T follicular helper cell (primary cell): ENCODE results near the gene CPNE4.
"Not testable (repeated sequence)": the region's sequence is repeated elsewhere in the genome, so short reads cannot be mapped to it uniquely, and the experiment has no call there.

Source experiments
- DNase-seq: peaks from one replicate; pipeline ENCODE4 v3.0.0-alpha.2; 2020; ENCODE audit warnings: low read depth

Gene CPNE4

GRCh38 chr3:132016061-132017041, 18.5 kb downstream of the CPNE4 start:
- no peak for DNase-seq

GRCh38 chr3:132014105-132014504, 20.7 kb downstream of the CPNE4 start:
- DNase-seq = no peak

GRCh38 chr3:132009241-132009640, 25.6 kb downstream of the CPNE4 start:
- no peak for DNase-seq

- no peak for DNase-seq
These were observed 26.0 kb downstream of the CPNE4 start for GRCh38 chr3:132008837-132009236.

DNA sequence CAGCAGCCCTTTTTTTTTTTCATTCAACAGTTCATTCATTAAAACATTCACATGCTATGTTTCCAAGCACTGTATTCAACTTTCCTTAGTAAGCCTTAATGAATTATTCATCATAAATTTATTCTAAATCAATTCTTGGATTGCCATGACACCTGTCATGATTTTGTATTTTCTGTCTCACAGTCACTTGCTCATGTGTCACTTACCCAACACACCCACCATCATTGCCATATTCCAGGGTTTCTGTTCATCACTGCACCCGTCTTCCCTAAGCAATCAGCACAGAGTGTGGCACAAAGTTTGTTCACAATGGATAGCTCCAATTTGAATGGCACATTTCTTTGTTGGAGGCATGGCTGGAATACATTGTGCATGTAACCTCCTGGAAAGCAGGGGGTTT, 27.2 kb downstream of the CPNE4 start:
- no peak for DNase-seq

- no peak for DNase-seq
These were observed 28.1 kb downstream of the CPNE4 start for GRCh38 chr3:132006605-132007204.

- no peak for DNase-seq
These were observed 30.2 kb downstream of the CPNE4 start for GRCh38 chr3:132004571-132004970.

DNA sequence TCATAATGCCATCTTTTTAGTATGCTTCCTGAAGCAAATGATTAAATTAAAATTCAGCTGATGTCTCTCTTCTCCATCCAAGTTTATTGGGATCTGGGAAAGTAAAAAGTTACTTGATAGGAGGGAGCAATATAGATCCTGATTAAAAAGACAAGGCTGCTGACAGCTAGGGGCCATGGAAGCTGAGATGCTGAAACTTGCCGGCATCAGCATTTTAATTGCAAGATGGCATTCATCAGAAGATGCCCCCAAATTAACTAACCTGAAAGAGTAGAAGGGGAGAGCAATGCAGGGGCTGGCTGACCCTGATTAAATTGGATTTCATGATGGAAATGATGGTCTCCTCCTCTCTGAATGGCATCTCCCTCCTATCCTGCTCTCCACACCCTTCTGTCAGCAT, 31.1 kb downstream of the CPNE4 start:
- DNase-seq = no peak

DNA sequence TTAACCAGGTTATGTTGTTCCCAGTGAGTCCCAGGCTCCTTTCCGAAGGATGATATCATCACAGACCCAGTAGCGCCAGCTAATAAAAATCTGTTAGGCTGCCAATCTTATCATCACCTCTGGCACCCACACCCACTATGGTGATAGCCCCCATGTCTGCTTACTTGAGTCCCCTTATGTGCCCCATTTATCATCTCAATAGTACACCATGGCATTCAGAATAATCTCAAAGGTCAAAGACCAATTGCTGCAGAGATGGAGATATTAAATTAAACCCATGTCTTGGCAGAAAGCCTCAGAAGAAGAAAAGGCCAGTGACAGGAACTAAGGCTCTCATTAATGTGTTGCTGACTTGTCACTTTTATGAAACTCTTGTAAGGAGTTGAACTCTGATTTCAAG, 32.8 kb downstream of the CPNE4 start:
- no peak for DNase-seq

DNA sequence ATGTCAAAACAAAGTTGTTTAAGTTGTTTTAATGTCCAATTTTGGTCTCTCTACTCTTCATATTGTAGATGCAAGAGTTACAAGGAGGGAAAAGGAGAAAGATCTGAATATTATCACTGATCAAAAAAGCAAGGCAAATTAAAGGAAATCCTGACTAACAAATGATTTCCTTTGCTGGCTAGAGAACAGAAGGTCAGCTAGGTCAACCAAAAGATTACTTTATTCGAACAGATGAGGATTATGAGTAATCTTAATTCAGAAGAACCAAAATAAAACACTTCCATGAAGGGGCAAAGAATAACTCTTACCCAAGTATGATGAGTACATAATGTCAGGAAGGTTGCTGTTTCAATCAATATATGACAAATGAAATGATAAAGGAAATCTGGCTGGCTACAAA, 33.8 kb downstream of the CPNE4 start:
- no peak for DNase-seq

GRCh38 chr3:131998027-131998426, 36.8 kb downstream of the CPNE4 start:
- no peak for DNase-seq

GRCh38 chr3:131995891-131996290, 38.9 kb downstream of the CPNE4 start:
- DNase-seq = no peak

- DNase-seq = no peak
These were observed 45.5 kb downstream of the CPNE4 start for GRCh38 chr3:131989318-131989717.

DNA sequence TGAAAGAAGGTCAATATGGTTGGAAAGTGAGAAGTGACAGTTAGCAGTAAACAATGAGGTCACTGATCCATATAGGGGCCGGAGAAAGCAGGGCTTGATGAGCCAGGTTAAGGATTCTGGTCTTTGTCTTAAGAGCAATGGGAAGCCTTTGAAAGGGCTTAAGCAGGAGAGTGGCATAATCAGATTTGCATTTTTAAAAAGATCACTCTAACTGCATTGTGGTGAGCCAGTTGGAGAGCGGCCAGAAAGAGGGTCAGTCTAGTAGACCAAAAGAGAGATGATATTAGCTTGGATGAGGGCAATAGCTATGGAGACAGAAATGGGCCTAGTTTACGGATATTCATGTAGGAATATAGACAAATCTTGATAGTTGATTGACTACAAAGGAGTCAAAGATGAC, 46.6 kb downstream of the CPNE4 start:
- no peak for DNase-seq

DNA sequence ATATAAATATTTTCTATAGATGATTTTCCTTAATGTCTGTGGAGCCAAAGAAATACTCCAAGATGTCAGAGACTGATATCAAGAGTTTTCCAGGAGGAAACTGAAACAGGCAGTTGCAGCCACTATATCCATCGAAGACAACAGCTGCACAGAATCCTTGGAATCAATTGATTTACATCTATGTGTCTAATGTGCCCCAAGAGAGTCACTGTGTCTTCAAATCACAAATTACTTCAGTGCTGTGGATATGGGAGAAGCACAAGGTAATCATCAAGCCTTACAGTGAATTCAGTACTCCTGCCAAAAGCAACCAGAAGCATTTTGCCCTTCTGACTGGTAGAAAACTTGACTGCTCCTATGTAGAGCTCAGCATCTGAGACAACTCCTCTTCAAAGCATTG, 51.1 kb downstream of the CPNE4 start:
- DNase-seq = no peak

DNA sequence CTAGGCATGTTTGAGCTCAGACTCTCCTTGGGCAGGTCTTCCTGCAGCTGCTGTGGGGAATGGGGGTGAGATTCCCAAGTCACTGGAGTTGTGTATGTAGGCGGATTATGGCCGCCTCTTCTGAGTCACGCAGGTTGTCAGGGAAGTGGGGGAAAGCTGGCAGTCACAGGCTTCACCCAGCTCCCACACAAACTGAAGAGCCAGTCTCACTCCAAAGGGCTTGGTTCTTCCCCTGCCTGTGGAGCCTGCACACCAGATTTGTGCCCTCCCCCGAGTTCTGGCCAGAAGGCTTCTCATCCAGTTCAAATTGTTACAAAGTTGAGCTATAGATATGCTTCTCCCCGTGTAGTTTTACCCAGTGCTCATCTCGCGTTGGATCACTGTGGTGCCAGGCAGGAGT, 53.5 kb downstream of the CPNE4 start:
- DNase-seq = no peak

DNA sequence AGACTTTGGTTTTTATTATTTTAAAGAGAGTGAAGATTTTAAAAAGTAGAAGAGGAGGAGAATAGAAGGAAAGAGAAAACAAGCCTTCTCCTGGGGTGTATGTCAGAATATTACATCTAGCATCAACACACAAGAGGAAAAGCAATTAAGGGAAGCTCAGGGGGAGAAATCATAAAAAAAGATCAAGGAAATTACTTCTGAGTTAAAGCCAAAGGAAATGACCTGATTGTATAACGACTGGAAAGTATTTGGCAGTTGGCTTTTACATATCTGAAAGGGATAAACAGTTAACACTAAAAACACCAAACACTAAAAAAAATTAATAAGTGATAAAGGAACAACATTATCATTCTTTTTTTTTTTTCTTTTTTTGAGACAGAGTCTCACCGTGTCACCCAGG, 58.4 kb downstream of the CPNE4 start:
- no peak for DNase-seq

- no peak for DNase-seq
These were observed 59.8 kb downstream of the CPNE4 start for GRCh38 chr3:131975047-131975446.

DNA sequence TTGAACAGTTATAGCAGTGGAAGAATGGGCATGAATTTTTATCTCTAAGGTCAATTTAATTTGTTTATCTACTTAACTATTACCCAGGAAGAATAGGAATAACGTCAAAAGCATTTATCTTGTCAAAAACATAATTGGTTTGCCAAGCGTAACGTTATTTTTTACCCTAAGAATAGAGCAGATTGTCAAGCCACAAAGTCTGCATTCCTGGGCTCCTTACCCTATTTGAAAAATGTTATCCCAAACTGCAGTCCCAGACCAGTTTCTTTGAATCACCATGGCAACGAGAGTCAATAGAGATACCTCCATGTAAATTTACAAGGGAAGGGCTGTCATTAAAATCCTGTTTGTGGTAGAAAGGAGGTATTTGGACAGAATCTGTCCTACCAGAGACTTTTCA, 61.1 kb downstream of the CPNE4 start:
- no peak for DNase-seq

DNA sequence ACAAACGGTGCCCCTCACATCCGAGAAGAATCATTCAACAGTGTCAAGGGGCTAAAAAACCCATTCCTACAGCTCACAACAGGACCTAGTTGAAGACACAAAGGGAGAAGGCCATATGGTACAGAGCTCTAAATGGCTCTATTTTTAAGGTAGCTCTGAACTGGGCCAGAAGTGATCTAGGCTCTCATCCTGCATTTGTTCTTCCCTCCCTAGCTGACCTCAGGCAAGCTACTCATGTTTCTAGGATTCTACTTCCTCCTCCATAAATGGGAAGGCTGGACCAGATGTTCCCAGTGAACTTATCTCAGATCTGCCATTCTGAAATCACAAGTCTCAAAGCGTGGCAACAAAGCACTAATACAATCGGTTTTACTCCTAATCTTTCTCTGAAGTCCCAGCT, 62.3 kb downstream of the CPNE4 start:
- DNase-seq = no peak

- DNase-seq = no peak
These were observed 62.7 kb downstream of the CPNE4 start for GRCh38 chr3:131972091-131972490.

DNA sequence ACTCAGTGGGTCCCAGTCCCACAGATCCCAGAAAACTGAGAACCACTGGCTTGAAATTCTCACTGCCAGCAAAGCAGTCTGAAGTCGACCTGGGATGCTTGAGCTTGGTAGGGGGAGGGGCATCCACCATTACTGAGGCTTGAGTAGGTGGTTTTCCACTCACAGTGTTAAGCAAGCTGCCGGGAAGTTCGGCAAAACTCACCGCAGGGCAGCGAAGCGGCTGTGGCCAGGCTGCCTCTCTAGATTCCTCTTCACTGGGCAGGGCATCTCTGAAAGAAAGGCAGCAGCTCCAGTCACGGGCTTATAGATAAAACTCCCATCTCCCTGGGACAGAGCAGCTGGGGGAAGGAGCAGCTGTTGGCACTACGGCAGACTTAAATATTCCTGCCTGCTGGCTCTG, 71.4 kb downstream of the CPNE4 start:
- DNase-seq = not testable (repeated sequence)

GRCh38 chr3:131962982-131963381, 71.8 kb downstream of the CPNE4 start:
- no peak for DNase-seq

- DNase-seq = no peak
These were observed 74.5 kb downstream of the CPNE4 start for GRCh38 chr3:131960324-131960723.
